ENCODE measurements around the gene RASGRP3. TPM values are rescaled to one million over a fixed set of nuclear protein-coding genes. Genes with fewer than 3 reads are reported as not detected.
"Not testable (repeated sequence)": the region's sequence is repeated elsewhere in the genome, so short reads cannot be mapped to it uniquely, and the experiment has no call there.

The RASGRP3 gene
- total RNA-seq (2014; rRNA removed; shearing (Covaris generic)) = 0.03 TPM in 1 of 2 replicates, not detected in the other

GRCh38 chr2:33476131-33476792 is at the start of gene RASGRP3:
TSS of gene RASGRP3 (plus strand) at chr2:33476649. CDS start at chr2:33515137, 38,488 bp downstream.
- DNase-seq = peak; percentile 38
- Histone ChIP-seq H3K36me3 (replicated peaks; ENCODE audit: control insufficient read depth, insufficient read depth, low read length) (no peaks in the 10 kb centered on the region), H3K4me3 (ENCODE audit: insufficient read depth, low read depth, low read length) (peak within 1 kb of the TSS; percentile 27), H3K27me3 (ENCODE audit: control insufficient read depth, insufficient read depth, low read length) (no peaks in the 10 kb centered on the region)

GRCh38 chr2:33426666-33427231 is 49.7 kb upstream of the RASGRP3 start:
- H3K4me3 ChIP-seq (ENCODE audit: insufficient read depth, low read depth, low read length) = no peak overlapping the region
- no peaks in the 10 kb centered on the region for H3K36me3 ChIP-seq (replicated peaks; ENCODE audit: control insufficient read depth, insufficient read depth, low read length)
- DNase-seq = no peak
- H3K27me3 ChIP-seq (ENCODE audit: control insufficient read depth, insufficient read depth, low read length) = no peaks in the 10 kb centered on the region

- DNase-seq = no peak
- no peak overlapping the region for H3K4me3 ChIP-seq (ENCODE audit: insufficient read depth, low read depth, low read length)
- H3K27me3 ChIP-seq (ENCODE audit: control insufficient read depth, insufficient read depth, low read length) = no peaks in the 10 kb centered on the region
- no peaks in the 10 kb centered on the region for H3K36me3 ChIP-seq (replicated peaks; ENCODE audit: control insufficient read depth, insufficient read depth, low read length)
These were observed 46.4 kb upstream of the RASGRP3 start for GRCh38 chr2:33430077-33430476.

GRCh38 chr2:33430856-33431255 is 45.6 kb upstream of the RASGRP3 start:
- H3K4me3 ChIP-seq (ENCODE audit: insufficient read depth, low read depth, low read length) = no peak overlapping the region
- DNase-seq = no peak
- no peaks in the 10 kb centered on the region for H3K27me3 ChIP-seq (ENCODE audit: control insufficient read depth, insufficient read depth, low read length)

GRCh38 chr2:33432871-33433270 is 43.6 kb upstream of the RASGRP3 start:
- no peaks in the 10 kb centered on the region for H3K27me3 ChIP-seq (ENCODE audit: control insufficient read depth, insufficient read depth, low read length)
- H3K36me3 ChIP-seq (replicated peaks; ENCODE audit: control insufficient read depth, insufficient read depth, low read length) = no peaks in the 10 kb centered on the region
- no peak for DNase-seq
- H3K4me3 ChIP-seq (ENCODE audit: insufficient read depth, low read depth, low read length) = no peak overlapping the region

More at GRCh38 chr2:33430856-33431255, 45.6 kb upstream of the RASGRP3 start:
- no peaks in the 10 kb centered on the region for H3K36me3 ChIP-seq (replicated peaks; ENCODE audit: control insufficient read depth, insufficient read depth, low read length)

GRCh38 chr2:33433279-33434235 is 42.9 kb upstream of the RASGRP3 start:
- DNase-seq = no peak
- no peaks in the 10 kb centered on the region for H3K27me3 ChIP-seq (ENCODE audit: control insufficient read depth, insufficient read depth, low read length)
- H3K4me3 ChIP-seq (ENCODE audit: insufficient read depth, low read depth, low read length) = no peak overlapping the region
- no peaks in the 10 kb centered on the region for H3K36me3 ChIP-seq (replicated peaks; ENCODE audit: control insufficient read depth, insufficient read depth, low read length)

GRCh38 chr2:33435518-33435917 is 40.9 kb upstream of the RASGRP3 start:
- no peaks in the 10 kb centered on the region for H3K36me3 ChIP-seq (replicated peaks; ENCODE audit: control insufficient read depth, insufficient read depth, low read length)
- no peak for DNase-seq

GRCh38 chr2:33436083-33436482 is 40.4 kb upstream of the RASGRP3 start:
- Histone ChIP-seq H3K27me3 (ENCODE audit: control insufficient read depth, insufficient read depth, low read length) (no peaks in the 10 kb centered on the region), H3K36me3 (replicated peaks; ENCODE audit: control insufficient read depth, insufficient read depth, low read length) (no peaks in the 10 kb centered on the region), H3K4me3 (ENCODE audit: insufficient read depth, low read depth, low read length) (no peak overlapping the region)
- no peak for DNase-seq

More at GRCh38 chr2:33435518-33435917, 40.9 kb upstream of the RASGRP3 start:
- Histone ChIP-seq H3K27me3 (ENCODE audit: control insufficient read depth, insufficient read depth, low read length) (no peaks in the 10 kb centered on the region), H3K4me3 (ENCODE audit: insufficient read depth, low read depth, low read length) (no peak overlapping the region)

GRCh38 chr2:33437297-33437696 is 39.2 kb upstream of the RASGRP3 start:
- Histone ChIP-seq H3K36me3 (replicated peaks; ENCODE audit: control insufficient read depth, insufficient read depth, low read length) (no peaks in the 10 kb centered on the region), H3K4me3 (ENCODE audit: insufficient read depth, low read depth, low read length) (no peak overlapping the region), H3K27me3 (ENCODE audit: control insufficient read depth, insufficient read depth, low read length) (no peaks in the 10 kb centered on the region)
- DNase-seq = no peak

- Histone ChIP-seq H3K27me3 (ENCODE audit: control insufficient read depth, insufficient read depth, low read length) (no peaks in the 10 kb centered on the region), H3K4me3 (ENCODE audit: insufficient read depth, low read depth, low read length) (no peak overlapping the region), H3K36me3 (replicated peaks; ENCODE audit: control insufficient read depth, insufficient read depth, low read length) (no peaks in the 10 kb centered on the region)
- no peak for DNase-seq
These were observed 38.6 kb upstream of the RASGRP3 start for GRCh38 chr2:33437815-33438214.

- Histone ChIP-seq H3K36me3 (replicated peaks; ENCODE audit: control insufficient read depth, insufficient read depth, low read length) (no peaks in the 10 kb centered on the region), H3K27me3 (ENCODE audit: control insufficient read depth, insufficient read depth, low read length) (no peaks in the 10 kb centered on the region), H3K4me3 (ENCODE audit: insufficient read depth, low read depth, low read length) (no peak overlapping the region)
- DNase-seq = peak; percentile 61
These were observed 35.1 kb upstream of the RASGRP3 start for GRCh38 chr2:33441235-33441810.

GRCh38 chr2:33442052-33442451 is 34.4 kb upstream of the RASGRP3 start:
- DNase-seq; H3K36me3 ChIP-seq (replicated peaks; ENCODE audit: control insufficient read depth, insufficient read depth, low read length); H3K4me3 ChIP-seq (ENCODE audit: insufficient read depth, low read depth, low read length); H3K27me3 ChIP-seq (ENCODE audit: control insufficient read depth, insufficient read depth, low read length): not testable (repeated sequence)

GRCh38 chr2:33442528-33443079 is 33.8 kb upstream of the RASGRP3 start:
- no peak overlapping the region for H3K4me3 ChIP-seq (ENCODE audit: insufficient read depth, low read depth, low read length)
- H3K27me3 ChIP-seq (ENCODE audit: control insufficient read depth, insufficient read depth, low read length) = no peaks in the 10 kb centered on the region
- DNase-seq = no peak
- H3K36me3 ChIP-seq (replicated peaks; ENCODE audit: control insufficient read depth, insufficient read depth, low read length) = no peaks in the 10 kb centered on the region

GRCh38 chr2:33443274-33443829 is 33.1 kb upstream of the RASGRP3 start:
- no peak overlapping the region for H3K4me3 ChIP-seq (ENCODE audit: insufficient read depth, low read depth, low read length)

More at GRCh38 chr2:33443274-33443829, 33.1 kb upstream of the RASGRP3 start:
- DNase-seq = no peak
- Histone ChIP-seq H3K27me3 (ENCODE audit: control insufficient read depth, insufficient read depth, low read length) (no peaks in the 10 kb centered on the region), H3K36me3 (replicated peaks; ENCODE audit: control insufficient read depth, insufficient read depth, low read length) (no peaks in the 10 kb centered on the region)

Data from H7 (cell line).